Epithelial cell of prostate (primary cell): ENCODE results near the gene C3orf62.
"Not testable (repeated sequence)": the region's sequence is repeated elsewhere in the genome, so short reads cannot be mapped to it uniquely, and the experiment has no call there.

Experiments used
- DNase-seq: peaks from one replicate; pipeline ENCODE4 v3.0.0-alpha.2; 2011; ENCODE audit warnings: low read depth, low spot score
- H3K27ac ChIP-seq: fragments of 450-650 bp; 2 replicates; pipeline ENCODE4 v1.5.1; 2017; ENCODE audit warnings: mild to moderate bottlenecking

C3orf62 gene

DNA sequence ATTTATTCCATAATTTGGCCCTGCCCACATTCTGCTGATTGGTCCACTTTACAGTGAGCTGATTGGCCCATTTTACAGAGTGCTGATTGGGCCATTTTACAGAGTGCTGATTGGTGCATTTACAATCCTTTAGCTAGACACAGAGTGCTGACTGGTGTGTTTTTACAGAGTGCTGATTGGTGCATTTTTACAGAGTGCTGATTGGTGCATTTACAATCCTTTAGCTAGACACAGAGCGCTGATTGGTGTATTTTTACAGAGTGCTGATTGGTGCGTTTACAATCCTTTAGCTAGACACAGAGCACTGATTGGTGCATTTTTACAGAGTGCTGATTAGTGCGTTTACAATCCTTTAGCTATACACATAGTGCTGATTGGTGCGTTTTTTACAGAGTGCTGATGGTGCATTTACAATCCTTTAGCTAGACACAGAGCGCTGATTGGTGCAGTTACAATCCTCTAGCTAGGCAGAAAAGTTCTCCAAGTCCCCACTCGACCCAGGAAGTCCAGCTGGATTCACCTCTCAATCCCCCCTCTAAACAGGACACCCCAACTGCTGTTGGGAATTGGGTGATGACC lies 56.0 kb downstream of the C3orf62 start:
- peak overlapping the region; percentile 54 for H3K27ac ChIP-seq
- not testable (repeated sequence) for DNase-seq

DNA sequence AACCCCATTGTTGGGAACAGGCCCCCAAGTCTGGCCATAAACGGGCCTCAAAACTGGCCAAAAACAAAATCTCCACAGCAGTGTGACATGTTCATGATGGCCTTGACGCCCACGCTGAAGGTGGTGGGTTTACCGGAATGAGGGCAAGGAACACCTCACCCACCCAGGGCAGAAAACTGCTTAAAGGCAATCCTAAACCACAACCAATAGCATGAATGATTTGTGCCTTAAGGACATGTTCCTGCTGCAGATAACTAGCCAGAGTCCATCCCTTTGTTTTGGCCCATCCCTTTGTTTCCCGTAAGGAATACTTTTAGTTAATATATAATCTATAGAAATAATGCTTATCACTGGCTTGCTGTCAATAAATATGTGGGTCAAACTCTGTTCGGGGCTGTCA lies 57.9 kb downstream of the C3orf62 start:
- peak overlapping the region; percentile 82 for H3K27ac ChIP-seq
- no peak for DNase-seq
